H9 (cell line): Measurements from ENCODE around the gene EID2. TPM values are rescaled to one million over a fixed set of nuclear protein-coding genes. Genes with fewer than 3 reads are reported as not detected.
A peak's percentile ranks its signal among the peaks of the same experiment; 100 is the strongest.

Experiments
- DNase-seq: peaks from one replicate; pipeline ENCODE4 v3.0.0-alpha.2; 2017
- H2AFZ ChIP-seq: one replicate; pipeline ENCODE4 v1.6.1; 2013; ENCODE audit warnings: mild to moderate bottlenecking, low read length, control low read depth, moderate library complexity
- H2AK5ac ChIP-seq: 2 replicates; pipeline ENCODE4 v1.6.1; 2013; ENCODE audit warnings: low read length, control low read depth, mixed read lengths; ENCODE audit not compliant: insufficient read length
- H2BK120ac ChIP-seq: one replicate; pipeline ENCODE4 v1.6.1; 2013; ENCODE audit warnings: low read depth, mild to moderate bottlenecking, low read length, control low read depth, inconsistent platforms; ENCODE audit not compliant: poor library complexity, severe bottlenecking
- H2BK12ac ChIP-seq: 2 replicates; pipeline ENCODE4 v1.6.1; 2013; ENCODE audit warnings: low read length, control low read depth, mixed read lengths, low read depth; ENCODE audit not compliant: insufficient read length
- H2BK15ac ChIP-seq: 2 replicates; pipeline ENCODE4 v1.6.1; 2013; ENCODE audit warnings: low read depth, low read length, control low read depth
- H2BK20ac ChIP-seq: one replicate; pipeline ENCODE4 v1.6.1; 2013; ENCODE audit warnings: low read depth, mild to moderate bottlenecking, low read length, control low read depth, inconsistent platforms; ENCODE audit not compliant: poor library complexity, severe bottlenecking
- H2BK5ac ChIP-seq: 2 replicates; pipeline ENCODE4 v1.6.1; 2013; ENCODE audit warnings: low read length, control low read depth, mixed read lengths; ENCODE audit not compliant: insufficient read length
- H3K14ac ChIP-seq: 2 replicates; pipeline ENCODE4 v1.6.1; 2013; ENCODE audit warnings: low read length, control low read depth; ENCODE audit not compliant: insufficient read depth
- H3K18ac ChIP-seq: 2 replicates; pipeline ENCODE4 v1.6.1; 2013; ENCODE audit warnings: low read depth, mild to moderate bottlenecking, mixed read lengths, low read length, control low read depth; ENCODE audit not compliant: insufficient read length
- H3K23ac ChIP-seq: 2 replicates; pipeline ENCODE4 v1.6.1; 2013; ENCODE audit warnings: low read length, control low read depth, mixed read lengths, low read depth; ENCODE audit not compliant: insufficient read length
- H3K23me2 ChIP-seq: 2 replicates; pipeline ENCODE4 v1.6.1; 2013; ENCODE audit warnings: low read depth, mild to moderate bottlenecking, mixed read lengths, low read length, control low read depth; ENCODE audit not compliant: insufficient read length, poor library complexity, severe bottlenecking
- H3K27ac ChIP-seq: 2 replicates; pipeline ENCODE4 v1.5.1; 2013; ENCODE audit warnings: low read length, control low read depth, mixed read lengths, low read depth; ENCODE audit not compliant: insufficient read length
- H3K27me3 ChIP-seq: 2 replicates; pipeline ENCODE4 v1.6.1; 2013; ENCODE audit warnings: low read length, control low read depth, inconsistent platforms; ENCODE audit not compliant: insufficient read depth
- H3K4ac ChIP-seq: 2 replicates; pipeline ENCODE4 v1.6.1; 2013; ENCODE audit warnings: low read depth, mild to moderate bottlenecking, control low read depth, inconsistent platforms, low read length, moderate library complexity
- H3K4me1 ChIP-seq: 2 replicates; pipeline ENCODE4 v1.6.1; 2013; ENCODE audit warnings: low read length, control low read depth, inconsistent platforms; ENCODE audit not compliant: insufficient read depth
- H3K4me2 ChIP-seq: 2 replicates; pipeline ENCODE4 v1.6.1; 2013; ENCODE audit warnings: low read length, control low read depth, mixed read lengths; ENCODE audit not compliant: insufficient read length, insufficient read depth
- H3K56ac ChIP-seq: 2 replicates; pipeline ENCODE4 v1.6.1; 2013; ENCODE audit warnings: low read depth, mild to moderate bottlenecking, mixed read lengths, low read length, control low read depth; ENCODE audit not compliant: insufficient read length
- H3K79me1 ChIP-seq: 2 replicates; pipeline ENCODE4 v1.6.1; 2013; ENCODE audit warnings: low read depth, mild to moderate bottlenecking, moderate library complexity, low read length, control low read depth, inconsistent platforms; ENCODE audit not compliant: insufficient read depth, poor library complexity, severe bottlenecking
- H3K79me2 ChIP-seq: 2 replicates; pipeline ENCODE4 v1.6.1; 2013; ENCODE audit warnings: low read length, control low read depth, inconsistent platforms; ENCODE audit not compliant: insufficient read depth
- H3K9ac ChIP-seq: 2 replicates; pipeline ENCODE4 v1.6.1; 2013; ENCODE audit warnings: low read length, control low read depth, mixed read lengths; ENCODE audit not compliant: insufficient read length; ENCODE audit errors: extremely low read depth
- H3K9me3 ChIP-seq: one replicate; pipeline ENCODE4 v1.6.1; 2013; ENCODE audit warnings: low read depth, low read length, inconsistent platforms; ENCODE audit not compliant: control insufficient read depth
- H3T11ph ChIP-seq: one replicate; pipeline ENCODE4 v1.6.1; 2013; ENCODE audit warnings: mild to moderate bottlenecking, low read length, control low read depth, inconsistent platforms
- H4K20me1 ChIP-seq: one replicate; pipeline ENCODE4 v1.6.1; 2013; ENCODE audit not compliant: control insufficient read depth, insufficient read length, insufficient read depth
- H4K5ac ChIP-seq: 2 replicates; pipeline ENCODE4 v1.6.1; 2013; ENCODE audit warnings: low read depth, mild to moderate bottlenecking, mixed read lengths, low read length, control low read depth; ENCODE audit not compliant: insufficient read length
- H4K8ac ChIP-seq: replicated peaks from 2 replicates; pipeline ENCODE4 v1.6.1; 2013; ENCODE audit warnings: low read length, control low read depth, mixed read lengths, low read depth; ENCODE audit not compliant: insufficient read length
- H4K91ac ChIP-seq: 2 replicates; pipeline ENCODE4 v1.6.1; 2013; ENCODE audit warnings: low read depth, mild to moderate bottlenecking, moderate library complexity, mixed read lengths, low read length, control low read depth; ENCODE audit not compliant: insufficient read length
- H3K27ac Mint-ChIP-seq, 3 experiments: 2 replicates in 2 of 3; 3 replicates in 1 of 3; pipeline ENCODE4 v1.8.0; 2020 to 2021; ENCODE audit warnings: mixed read lengths in 3 of 3, mild to moderate bottlenecking in 1 of 3, moderate library complexity in 1 of 3
- H3K27me3 Mint-ChIP-seq: 2 replicates; pipeline ENCODE4 v1.8.0; 2021; ENCODE audit warnings: low read depth, mild to moderate bottlenecking, moderate library complexity, mixed read lengths
- H3K36me3 Mint-ChIP-seq, 3 experiments: 2 replicates in 2 of 3; 3 replicates in 1 of 3; pipeline ENCODE4 v1.8.0; 2020 to 2021; ENCODE audit warnings: low read depth in 3 of 3, mixed read lengths in 3 of 3; ENCODE audit not compliant: insufficient read depth in 1 of 3
- H3K4me1 Mint-ChIP-seq, 2 experiments: 2 replicates each; pipeline ENCODE4 v1.8.0; 2020; ENCODE audit warnings: mixed read lengths in 2 of 2
- H3K4me3 Mint-ChIP-seq, 2 experiments: 2 replicates in 1 of 2; 3 replicates in 1 of 2; pipeline ENCODE4 v1.8.0; 2020 to 2021; ENCODE audit warnings: mild to moderate bottlenecking in 2 of 2, mixed read lengths in 2 of 2, moderate library complexity in 1 of 2
- H3K9me3 Mint-ChIP-seq, 2 experiments: 2 replicates in 1 of 2; 3 replicates in 1 of 2; pipeline ENCODE4 v1.8.0; 2020; ENCODE audit warnings: mild to moderate bottlenecking in 2 of 2, mixed read lengths in 2 of 2, moderate library complexity in 1 of 2
- CTCF ChIP-seq: fragments of 200-600 bp; sonication (generic); conservative IDR thresholded peaks from 3 replicates; pipeline ENCODE4 v1.8.0; 2021; ENCODE audit warnings: antibody characterized with exemption, mild to moderate bottlenecking
- WGBS: extraction: QIAGEN DNeasy Blood & Tissue Kit; methylation state at CpG from one replicate; pipeline ENCODE4 v1.1.7; 2013; ENCODE audit warnings: missing lambda C conversion rate, low lambda C conversion rate, mixed read lengths; ENCODE audit not compliant: insufficient read length; ENCODE audit errors: extremely low coverage; 5-methylcytosine and 5-hydroxymethylcytosine counted together
- total RNA-seq: library from RNA; stranded (reverse); gene quantifications from 2 replicates; pipeline ENCODE4 v1.2.1, GENCODE V29; 2021

EID2 gene
- total RNA-seq, 1 experiment from 2014 or later = 18.8 TPM

- Histone ChIP-seq H3K18ac (no peak overlapping the region), H3T11ph (no peak overlapping the region), H2BK12ac (no peak overlapping the region), H3K23me2 (peaks cover 10% of the 10 kb centered on the region), H3K27ac (no peak overlapping the region), H3K4ac (no peak overlapping the region), H2BK20ac (no peak overlapping the region), H2BK15ac (no peak overlapping the region), H4K91ac (no peak overlapping the region), H3K79me2 (no peaks in the 10 kb centered on the region), H3K56ac (no peak overlapping the region), H2BK120ac (no peak overlapping the region), H4K8ac (no peak overlapping the region), H4K20me1 (no peaks in the 10 kb centered on the region), H3K23ac (no peak overlapping the region), H2AFZ (no peak overlapping the region), H4K5ac (no peak overlapping the region), H3K4me1 (no peaks in the 10 kb centered on the region), H3K79me1 (no peaks in the 10 kb centered on the region), H3K14ac (no peak overlapping the region), H2BK5ac (no peak overlapping the region), H3K27me3 (peaks cover 19% of the 10 kb centered on the region; the same call in 1 of the 2 replicates), H3K9ac (no peak overlapping the region), H3K9me3 (no peaks in the 10 kb centered on the region), H2AK5ac (no peak overlapping the region), H3K4me2 (no peak overlapping the region)
- Mint-ChIP-seq H3K4me3 (peak overlapping the region in 1 of 2 experiments; percentile 83; a peak in 1 of 5 replicates), H3K36me3 (peaks cover 0 to 5% (median 3%) of the 10 kb centered on the region in 3 experiments; a peak in 2 of 7 replicates), H3K4me1 (peaks cover 9 to 10% of the 10 kb centered on the region in 2 experiments), H3K27me3 (peaks cover 86% of the 10 kb centered on the region), H3K9me3 (peaks cover 7 to 11% of the 10 kb centered on the region in 2 experiments; a peak in 4 of 5 replicates), H3K27ac (no peak overlapping the region)
- no peak for DNase-seq
- no peak for TF ChIP-seq CTCF
- no CpG with 5 or more reads among the region's 9 CpGs for WGBS
These were observed 31.3 kb downstream of the EID2 start for GRCh38 chr19:39508629-39509028.
